GM12878 (cell line): ENCODE data around the gene ERC1. TPM values are rescaled to one million over a fixed set of nuclear protein-coding genes. Genes with fewer than 3 reads are reported as not detected.
"Not testable (repeated sequence)": the region's sequence is repeated elsewhere in the genome, so short reads cannot be mapped to it uniquely, and the experiment has no call there.

Experiments used
- ATAC-seq: fragments of 200-7000 bp; cut with Tn5 transposase; 3 replicates; pipeline ENCODE4 v1.9.1; 2020; ENCODE audit warnings: mild to moderate bottlenecking, moderate library complexity
- BruUV-seq: library from RNA; stranded (reverse); fragments of 400-500 nt; replicated peaks from 2 replicates; lab custom pipeline; 2021; lab: Mats Ljungman, UMichigan
- CTCF ChIA-PET: fragments of 300-600 bp; sonication (Branson Sonifier 250); formaldehyde crosslinking; extraction: SDS; loops from one replicate; lab custom pipeline; 2021; ENCODE audit warnings: inconsistent platforms; lab: Yijun Ruan, JAX
- POLR2A ChIA-PET: fragments of 350-600 bp; formaldehyde crosslinking; extraction: SDS; loops from one replicate; lab custom pipeline; 2021; ENCODE audit warnings: inconsistent platforms; lab: Charles Lee
- RAD21 ChIA-PET: fragments of 300-600 bp; sonication (Branson Sonifier 250); formaldehyde crosslinking; loops from one replicate; lab custom pipeline; 2023; ENCODE audit warnings: antibody characterized with exemption; ENCODE audit not compliant: unreplicated experiment; lab: Charles Lee
- SMC1A ChIA-PET: fragments of 300-600 bp; sonication (Branson Sonifier 250); formaldehyde crosslinking; loops from one replicate; lab custom pipeline; 2023; ENCODE audit not compliant: unreplicated experiment, uncharacterized antibody; lab: Charles Lee
- DNase-seq: peaks from one replicate; pipeline ENCODE4 v3.0.0-alpha.2; 2011; ENCODE audit warnings: low read depth, low spot score
- FAIRE-seq: peaks from 3 replicates; lab custom pipeline; 2011; peaks lifted over from hg19 to GRCh38; lab: Jason Lieb, UNC
- H2AFZ ChIP-seq: 2 replicates; pipeline ENCODE4 v1.6.0; 2011; ENCODE audit warnings: low read depth, low read length, control low read depth; ENCODE audit not compliant: control insufficient read depth
- H3K27ac ChIP-seq: 2 replicates; pipeline ENCODE4 v1.5.1; 2011; ENCODE audit warnings: control low read depth; ENCODE audit not compliant: control insufficient read depth, insufficient read depth
- H3K27me3 ChIP-seq, 2 experiments: replicated peaks in 1 of 2; 2 replicates each; pipeline versions ENCODE4 v1.6.0 to v1.6.1; 2011; ENCODE audit warnings: low read length in 1 of 2; ENCODE audit not compliant: control insufficient read depth in 2 of 2, insufficient read depth in 2 of 2
- H3K36me3 ChIP-seq, 2 experiments: 2 replicates each; pipeline ENCODE4 v1.5.1; 2011; ENCODE audit warnings: low read length in 1 of 2; ENCODE audit not compliant: control insufficient read depth in 2 of 2, insufficient read depth in 2 of 2
- H3K4me1 ChIP-seq: 2 replicates; pipeline ENCODE4 v1.6.1; 2011; ENCODE audit warnings: mild to moderate bottlenecking, low read length, moderate library complexity, mixed read lengths; ENCODE audit not compliant: control insufficient read depth, insufficient read depth
- H3K4me2 ChIP-seq: 2 replicates; pipeline ENCODE4 v1.6.0; 2011; ENCODE audit warnings: control low read depth; ENCODE audit not compliant: control insufficient read depth, insufficient read depth
- H3K4me3 ChIP-seq: fragments of 200-600 bp; sonication (generic); 2 replicates; pipeline ENCODE4 v1.5.1; 2016
- H3K79me2 ChIP-seq: 2 replicates; pipeline ENCODE4 v1.6.0; 2011; ENCODE audit warnings: low read length; ENCODE audit not compliant: control insufficient read depth, insufficient read depth
- H3K9ac ChIP-seq: 2 replicates; pipeline ENCODE4 v1.8.0; 2011; ENCODE audit warnings: low read length, control low read depth, mixed read lengths; ENCODE audit not compliant: control insufficient read depth, insufficient read depth
- H3K9me3 ChIP-seq: replicated peaks from 3 replicates; pipeline ENCODE4 v1.5.1; 2011; ENCODE audit warnings: mild to moderate bottlenecking, low read length; ENCODE audit not compliant: control insufficient read depth, insufficient read depth
- H4K20me1 ChIP-seq: 2 replicates; pipeline ENCODE4 v1.6.0; 2011; ENCODE audit not compliant: control insufficient read depth, insufficient read depth
- EED ChIP-seq: sonication (generic); IDR thresholded peaks from 2 replicates; pipeline ENCODE4 v1.6.1; 2016; ENCODE audit warnings: antibody characterized with exemption, low read depth
- POLR2AphosphoS2 ChIP-seq: IDR thresholded peaks from 2 replicates; pipeline ENCODE4 v1.6.1; 2011; ENCODE audit warnings: low read depth, mild to moderate bottlenecking, low read length, improper control_type of control experiment, moderate library complexity
- WGBS: methylation state at CpG from one replicate; pipeline ENCODE4 v1.1.6; 2016; ENCODE audit warnings: low lambda C conversion rate; ENCODE audit not compliant: insufficient replicate concordance, insufficient coverage; ENCODE audit errors: missing lambda C conversion rate; 5-methylcytosine and 5-hydroxymethylcytosine counted together
- in situ Hi-C: fragments of 300-500 bp; cut with MboI; formaldehyde crosslinking; loops from 9 replicates; pipeline ENCODE4 v1.14.3; 2018; ENCODE audit warnings: mixed read lengths
- intact Hi-C: fragments of 100-400 bp; cut with micrococcal nuclease; formaldehyde crosslinking; loops from one replicate; pipeline ENCODE4 v1.14.2; 2022; ENCODE audit not compliant: unreplicated experiment
- polyA plus RNA-seq, 11 experiments: library from polyadenylated mRNA; depleted of rRNA in 4 of 11; unstranded in 6 of 11; stranded (reverse) in 5 of 11; fragments of >200 nt; fragmentation: Nextera tagmentation in 4 of 11; fragmentation: Illumina TruSeq in 1 of 11; extraction: Ambion mirVana in 4 of 11; extraction: Trizol in 1 of 11; gene quantifications; 1 replicate in 1 of 11; 2 replicates in 10 of 11; pipeline versions ENCODE4 v1.2.1 to v1.2.3, GENCODE V29; 2011 to 2016; ENCODE audit warnings: inconsistent platforms in 2 of 11, missing spikeins in 2 of 11, low read depth in 1 of 11
- total RNA-seq, 4 experiments: library from RNA; depleted of rRNA in 3 of 4; stranded (reverse); fragments of >200 nt in 3 of 4; fragmentation: Illumina TruSeq in 1 of 4; extraction: Trizol in 1 of 4; gene quantifications; 2 replicates each; pipeline versions ENCODE4 v1.2.1 to v1.2.3, GENCODE V29; 2013 to 2021

ERC1 gene
- total and polyA plus RNA-seq, 10 of the 15 experiments (the other 5 are each of a cell fraction or from before 2014, with no cell fraction given), result 0.75 to 8.0 (median 5.0) TPM

DNA sequence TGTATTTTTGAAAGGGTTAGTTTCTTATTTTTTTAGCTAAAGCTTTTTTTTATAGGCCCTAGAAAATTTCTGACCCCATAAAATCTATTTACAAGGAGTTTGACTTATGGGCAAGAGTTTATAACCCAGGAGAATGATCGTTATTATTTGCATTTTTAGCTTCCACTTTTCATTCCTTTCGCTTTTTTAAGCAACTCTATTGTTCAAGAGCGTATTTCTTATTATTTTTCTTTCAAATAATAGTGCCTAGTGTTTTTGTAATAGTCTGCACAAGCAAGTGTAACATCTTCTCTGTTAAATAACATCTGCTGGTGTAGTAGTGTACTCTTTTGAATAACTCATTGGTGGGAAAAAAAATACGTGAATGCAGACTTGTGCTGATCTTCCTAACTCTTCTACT is 216.3 kb downstream of the ERC1 start:
- RAD21 ChIA-PET, result interaction anchor here (1.1 to 4.3 kb wide), 3 partner anchors 17 to 376 kb away, joined by 3 to 28 read pairs (median 4); no protein-coding TSS in a partner anchor
- no peaks in the 10 kb centered on the region for H3K79me2 ChIP-seq
- in situ Hi-C loops (no loop called here), intact Hi-C loops (no loop called here)
- H3K4me2 ChIP-seq, result no peak overlapping the region
- no peak for ATAC-seq
- H3K9ac ChIP-seq, result no peak overlapping the region
- SMC1A ChIA-PET, result interaction anchor here (0.8 to 3.3 kb wide), 3 partner anchors 20 to 89 kb away, joined by 3 to 23 read pairs (median 4); no protein-coding TSS in a partner anchor
- 0 out of 2 replicates have a peak, but pooled peaks cover 4% of the 10 kb centered on the region for H3K4me1 ChIP-seq
- no peaks in the 10 kb centered on the region for H3K27me3 ChIP-seq
- H3K27ac ChIP-seq, result no peak overlapping the region
- 77% methylated on average over 4 of the region's 4 CpGs for WGBS
- no peak for FAIRE-seq
- TF ChIP-seq POLR2AphosphoS2 (no peak), EED (no peak)
- H3K36me3 ChIP-seq, result no peaks in the 10 kb centered on the region
- POLR2A ChIA-PET, result interaction anchor here (1.0 kb wide), 1 partner anchor 77 kb away, joined by 4 read pairs; no protein-coding TSS in a partner anchor
- H4K20me1 ChIP-seq, result no peaks in the 10 kb centered on the region
- DNase-seq, result no peak
- H3K4me3 ChIP-seq, result no peak overlapping the region
- no TSS peak for BruUV-seq
- H3K9me3 ChIP-seq, result no peaks in the 10 kb centered on the region
- H2AFZ ChIP-seq, result no peak overlapping the region
- CTCF ChIA-PET, result interaction anchor here (0.9 to 5.7 kb wide), 2 partner anchors 89 to 380 kb away, joined by 3 to 36 read pairs; no protein-coding TSS in a partner anchor

DNA sequence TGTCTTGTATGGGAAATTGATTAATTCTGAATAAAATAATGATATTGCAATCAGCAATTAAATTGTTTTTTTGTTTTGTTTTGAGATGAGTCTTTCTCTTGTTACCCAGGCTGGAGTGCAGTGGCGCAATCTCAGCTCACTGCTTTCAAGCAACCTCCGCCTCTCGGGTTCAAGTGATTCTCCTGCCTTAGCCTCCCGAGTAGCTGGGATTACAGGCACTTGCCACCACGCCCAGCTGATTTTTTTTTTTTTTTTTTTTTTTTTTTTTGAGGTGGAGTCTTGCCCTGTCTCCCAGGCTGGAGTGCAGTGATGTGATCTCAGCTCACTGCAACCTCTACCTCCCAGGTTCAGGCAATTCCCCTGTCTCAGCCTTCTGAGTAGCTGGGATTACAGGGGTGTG is 217.7 kb downstream of the ERC1 start:
- H2AFZ ChIP-seq, H3K27ac ChIP-seq, intact Hi-C loops, in situ Hi-C loops, H4K20me1 ChIP-seq, H3K4me3 ChIP-seq, H3K9me3 ChIP-seq, H3K36me3 ChIP-seq, BruUV-seq, H3K9ac ChIP-seq, H3K4me1 ChIP-seq, FAIRE-seq, RAD21 ChIA-PET, DNase-seq, ATAC-seq, H3K79me2 ChIP-seq, H3K27me3 ChIP-seq, H3K4me2 ChIP-seq: not testable (repeated sequence)
- 83% methylated on average over 4 of the region's 5 CpGs for WGBS
- ChIA-PET SMC1A (interaction anchor here (0.8 to 1.3 kb wide), 3 partner anchors 9 to 43 kb away, joined by 3 to 4 read pairs (median 4); no protein-coding TSS in a partner anchor), CTCF (interaction anchor here (1.2 to 5.7 kb wide), 3 partner anchors 12 to 91 kb away, joined by 3 to 36 read pairs (median 4); no protein-coding TSS in a partner anchor), POLR2A (interaction anchor here (0.6 kb wide), 2 partner anchors 164 to 388 kb away, joined by 3 to 5 read pairs; no protein-coding TSS in a partner anchor)
